GM06990 (cell line): Measurements from ENCODE around the gene GNG13.

Experiments used
- DNase-seq: peaks from one replicate; pipeline ENCODE4 v3.0.0-alpha.2; 2011; ENCODE audit not compliant: insufficient read length; ENCODE audit errors: extremely low read depth
- H3K27me3 ChIP-seq: replicated peaks from 2 replicates; pipeline ENCODE4 v1.6.0; 2011; ENCODE audit warnings: low read length; ENCODE audit not compliant: control insufficient read depth, insufficient read depth
- H3K36me3 ChIP-seq: 2 replicates; pipeline ENCODE4 v1.5.1; 2011; ENCODE audit warnings: low read length; ENCODE audit not compliant: control insufficient read depth, insufficient read depth
- H3K4me3 ChIP-seq: replicated peaks from 2 replicates; pipeline ENCODE4 v1.5.1; 2011; ENCODE audit warnings: low read depth, mild to moderate bottlenecking, control low read depth, low read length
- TF ChIP-seq, protein P1 (sequence below): IDR thresholded peaks from 2 replicates; pipeline ENCODE4 v1.5.1; 2011; ENCODE audit warnings: low read length, control low read depth, mild to moderate bottlenecking, inconsistent platforms; ENCODE audit not compliant: insufficient read depth, poor library complexity, severe bottlenecking

GNG13 gene

DNA sequence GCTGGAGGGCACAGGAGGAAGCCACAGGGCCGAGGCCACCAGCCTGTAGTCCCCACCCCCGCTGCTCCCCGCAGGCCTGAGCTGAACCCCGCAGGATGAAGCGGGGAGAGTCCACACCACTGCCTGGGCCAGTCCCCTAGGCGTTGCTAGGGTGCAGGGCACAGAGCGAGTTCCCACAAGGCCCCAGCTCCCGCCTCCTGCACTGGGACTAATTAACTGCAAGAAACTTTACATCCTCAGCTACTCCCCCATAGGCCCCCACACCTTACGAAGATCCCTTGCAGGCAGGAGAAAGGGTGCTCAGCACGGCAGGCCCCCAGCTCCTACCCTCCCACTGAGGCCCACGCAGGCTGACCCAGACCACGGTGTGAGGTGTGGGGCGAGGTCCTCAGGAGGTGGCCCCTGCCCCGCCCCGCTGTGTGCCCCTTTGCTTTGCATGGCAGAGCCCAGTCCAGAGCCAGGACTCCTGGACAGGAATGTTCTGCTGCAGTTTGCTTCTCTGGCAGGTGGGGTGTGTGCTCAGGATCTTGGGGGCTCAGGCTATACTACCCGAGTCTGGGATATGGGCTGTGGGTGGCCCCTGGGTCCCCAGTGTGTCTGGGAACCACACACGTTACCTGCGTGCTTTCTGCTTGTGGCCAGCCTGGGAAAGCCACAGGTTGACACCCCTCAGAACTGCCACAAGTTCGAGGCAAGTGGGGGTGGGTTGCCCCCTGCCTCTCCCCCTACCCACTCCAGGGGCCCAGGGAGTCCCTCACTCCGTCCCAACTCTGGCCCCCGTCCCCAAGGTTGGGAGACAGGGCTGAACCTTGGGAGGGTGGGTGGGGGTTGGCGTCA is 1.2 kb downstream of the GNG13 start:
- Histone ChIP-seq H3K4me3 (no peak overlapping the region), H3K36me3 (peaks cover 3% of the 10 kb centered on the region), H3K27me3 (no peaks in the 10 kb centered on the region; the same call in 1 of the 2 replicates)
- TF ChIP-seq, protein P1, sequence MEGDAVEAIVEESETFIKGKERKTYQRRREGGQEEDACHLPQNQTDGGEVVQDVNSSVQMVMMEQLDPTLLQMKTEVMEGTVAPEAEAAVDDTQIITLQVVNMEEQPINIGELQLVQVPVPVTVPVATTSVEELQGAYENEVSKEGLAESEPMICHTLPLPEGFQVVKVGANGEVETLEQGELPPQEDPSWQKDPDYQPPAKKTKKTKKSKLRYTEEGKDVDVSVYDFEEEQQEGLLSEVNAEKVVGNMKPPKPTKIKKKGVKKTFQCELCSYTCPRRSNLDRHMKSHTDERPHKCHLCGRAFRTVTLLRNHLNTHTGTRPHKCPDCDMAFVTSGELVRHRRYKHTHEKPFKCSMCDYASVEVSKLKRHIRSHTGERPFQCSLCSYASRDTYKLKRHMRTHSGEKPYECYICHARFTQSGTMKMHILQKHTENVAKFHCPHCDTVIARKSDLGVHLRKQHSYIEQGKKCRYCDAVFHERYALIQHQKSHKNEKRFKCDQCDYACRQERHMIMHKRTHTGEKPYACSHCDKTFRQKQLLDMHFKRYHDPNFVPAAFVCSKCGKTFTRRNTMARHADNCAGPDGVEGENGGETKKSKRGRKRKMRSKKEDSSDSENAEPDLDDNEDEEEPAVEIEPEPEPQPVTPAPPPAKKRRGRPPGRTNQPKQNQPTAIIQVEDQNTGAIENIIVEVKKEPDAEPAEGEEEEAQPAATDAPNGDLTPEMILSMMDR = no peak
- DNase-seq = no peak

DNA sequence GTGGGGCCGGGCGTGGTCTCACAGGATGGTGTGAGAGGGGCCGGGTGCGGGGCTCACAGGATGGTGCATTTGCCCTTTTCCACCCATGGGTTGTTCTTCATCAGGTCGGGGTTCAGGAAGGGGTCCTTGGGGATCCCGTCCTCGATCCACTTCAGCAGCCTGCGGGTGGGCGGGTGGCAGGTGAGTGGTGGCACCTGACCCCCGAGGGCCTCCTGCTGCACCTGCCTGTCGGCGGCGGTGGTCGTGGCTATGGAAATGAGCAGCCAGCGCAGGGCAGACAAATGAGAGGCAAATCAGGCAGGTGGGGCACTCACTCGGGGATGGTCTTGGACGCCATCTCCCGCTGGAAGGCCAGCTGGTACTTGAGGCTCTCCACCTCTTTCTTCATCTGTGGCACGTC is 1.9 kb downstream of the GNG13 start:
- no peak for DNase-seq
- H3K27me3 ChIP-seq = no peaks in the 10 kb centered on the region; the same call in 1 of the 2 replicates
- peaks cover 3% of the 10 kb centered on the region for H3K36me3 ChIP-seq
- TF ChIP-seq, protein P1 = no peak
- H3K4me3 ChIP-seq = no peak overlapping the region

DNA sequence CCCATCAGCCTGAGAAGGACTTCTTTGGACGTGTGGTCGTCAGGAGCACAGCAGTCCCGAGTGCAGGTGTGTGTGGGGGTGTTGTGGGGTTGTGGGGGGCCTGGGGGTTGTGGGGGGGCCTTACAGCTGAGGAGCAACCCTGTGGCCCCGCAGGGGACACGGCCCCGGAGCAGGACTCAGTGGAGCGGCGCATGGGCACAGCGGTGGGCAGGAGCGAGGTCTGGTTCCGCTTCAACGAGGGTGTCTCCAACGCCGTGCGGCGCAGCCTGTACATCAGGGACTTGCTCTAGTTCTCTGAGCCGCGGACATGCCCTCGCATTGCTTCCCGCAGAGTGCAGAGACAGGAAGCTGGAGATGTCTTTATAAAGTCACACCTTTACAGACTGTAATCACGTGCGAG is 2.8 kb downstream of the GNG13 start:
- no peak overlapping the region for H3K4me3 ChIP-seq
- no peaks in the 10 kb centered on the region; the same call in 1 of the 2 replicates for H3K27me3 ChIP-seq
- TF ChIP-seq, protein P1 = no peak
- no peak for DNase-seq
- H3K36me3 ChIP-seq = peaks cover 3% of the 10 kb centered on the region

DNA sequence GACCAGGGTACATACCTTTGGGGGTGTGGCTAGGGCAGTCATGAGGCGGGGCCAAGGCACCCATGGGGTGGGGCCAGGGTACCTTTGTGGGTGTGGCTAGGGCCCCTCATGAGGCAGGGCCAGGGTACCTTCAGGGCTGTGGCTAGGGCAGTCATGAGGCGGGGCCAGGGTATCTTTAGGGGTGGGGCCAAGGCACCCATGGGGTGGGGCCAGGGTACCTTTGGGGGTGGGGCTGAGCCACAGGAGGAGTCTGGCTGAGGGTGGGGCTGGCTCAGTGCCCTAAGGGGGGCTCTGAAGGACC is 3.5 kb downstream of the GNG13 start:
- Histone ChIP-seq H3K27me3 (no peaks in the 10 kb centered on the region; the same call in 1 of the 2 replicates), H3K36me3 (peaks cover 3% of the 10 kb centered on the region), H3K4me3 (no peak overlapping the region)
- no peak for DNase-seq
- TF ChIP-seq, protein P1 = no peak

DNA sequence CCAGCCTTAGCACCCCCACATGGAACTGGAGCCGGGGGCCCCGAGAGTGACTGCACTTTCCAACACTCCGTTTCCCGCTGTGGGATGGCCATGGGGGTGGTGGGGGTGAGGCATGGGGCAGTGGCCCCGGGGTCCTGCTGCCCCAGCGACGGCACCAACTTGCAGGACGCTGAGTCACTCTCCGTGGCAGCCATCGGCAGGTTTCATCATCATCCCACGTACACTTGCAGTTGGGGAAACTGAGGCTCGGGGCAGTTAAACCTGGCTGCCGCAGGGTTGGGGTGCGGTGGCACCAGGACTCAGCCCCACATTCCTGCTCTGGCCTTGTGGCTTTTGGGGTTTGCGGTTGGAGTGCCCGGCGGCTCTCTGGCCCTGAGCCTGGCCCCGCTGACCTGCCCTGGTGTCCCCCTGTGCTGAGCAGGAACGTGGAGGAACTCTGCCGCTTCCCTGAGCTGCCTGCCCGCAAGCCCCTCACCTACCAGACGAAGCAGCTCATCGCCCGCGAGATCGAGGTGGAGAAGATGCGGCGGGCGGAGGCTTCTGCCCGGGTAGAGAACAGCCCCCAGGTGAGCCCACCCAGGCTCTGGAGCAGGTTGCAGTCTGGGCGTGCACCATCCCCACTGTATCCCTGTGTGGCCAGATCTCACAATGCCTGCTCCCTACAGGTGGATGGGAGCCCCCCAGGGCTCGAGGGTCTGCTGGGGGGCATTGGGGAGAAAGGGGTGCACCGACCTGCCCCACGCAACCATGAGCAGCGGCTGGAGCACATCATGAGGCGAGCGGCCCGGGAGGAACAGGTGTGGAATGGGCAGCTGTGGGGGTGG is 4.0 kb downstream of the GNG13 start:
- no peaks in the 10 kb centered on the region; the same call in 1 of the 2 replicates for H3K27me3 ChIP-seq
- peaks cover 6% of the 10 kb centered on the region for H3K36me3 ChIP-seq
- no peak for DNase-seq
- no peak overlapping the region for H3K4me3 ChIP-seq
- TF ChIP-seq, protein P1 = no peak
